Upper lobe of right lung (tissue), 1 donor: Measurements from ENCODE around the gene GLT6D1. TPM values are rescaled to one million over a fixed set of nuclear protein-coding genes. Genes with fewer than 3 reads are reported as not detected.

Experiments
- ATAC-seq: fragments of 200-7000 bp; cut with Tn5 transposase; one replicate; pipeline ENCODE4 v1.9.1; 2020; ENCODE audit warnings: mild to moderate bottlenecking, moderate library complexity
- DNase-seq: peaks from one replicate; pipeline ENCODE4 v3.0.0-alpha.2; 2020
- H3K27ac ChIP-seq: fragments of 200-600 bp; one replicate; pipeline ENCODE4 v1.8.0; 2022
- H3K27me3 ChIP-seq: fragments of 200-600 bp; one replicate; pipeline ENCODE4 v1.8.0; 2022; ENCODE audit warnings: mild to moderate bottlenecking
- H3K36me3 ChIP-seq: fragments of 200-600 bp; one replicate; pipeline ENCODE4 v1.8.0; 2022
- H3K4me1 ChIP-seq: fragments of 200-600 bp; one replicate; pipeline ENCODE4 v1.8.0; 2022
- H3K4me3 ChIP-seq: fragments of 200-600 bp; one replicate; pipeline ENCODE4 v1.8.0; 2022; ENCODE audit warnings: mild to moderate bottlenecking
- H3K9me3 ChIP-seq: fragments of 200-600 bp; one replicate; pipeline ENCODE4 v1.8.0; 2022
- intact Hi-C: fragments of 100-400 bp; cut with DNase I; formaldehyde crosslinking; loops from one replicate; pipeline ENCODE4 v1.11.0; 2022
- long read RNA-seq: library from polyadenylated mRNA; unstranded; transcript quantifications from one replicate; pipeline ENCODE4 v2.0.0, GENCODE V29; 2021
- total RNA-seq: library from RNA; stranded (reverse); fragmentation: NEBNext Ultra II Directional; extraction: Animal tissue kit (Norgen Biotek cat#: 25700); gene quantifications from one replicate; pipeline ENCODE4 v1.2.1, GENCODE V29; 2021
- TF ChIP-seq, protein P1 (sequence below): fragments of 200-600 bp; IDR thresholded peaks from one replicate; pipeline ENCODE4 v1.8.0; 2022; ENCODE audit warnings: antibody characterized with exemption
- donor health status: DM: no; HTN: yes; CAD: no; lungs with severe emphysema.

Gene GLT6D1, protein sequence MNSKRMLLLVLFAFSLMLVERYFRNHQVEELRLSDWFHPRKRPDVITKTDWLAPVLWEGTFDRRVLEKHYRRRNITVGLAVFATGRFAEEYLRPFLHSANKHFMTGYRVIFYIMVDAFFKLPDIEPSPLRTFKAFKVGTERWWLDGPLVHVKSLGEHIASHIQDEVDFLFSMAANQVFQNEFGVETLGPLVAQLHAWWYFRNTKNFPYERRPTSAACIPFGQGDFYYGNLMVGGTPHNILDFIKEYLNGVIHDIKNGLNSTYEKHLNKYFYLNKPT
- total RNA-seq, result not detected
- long read RNA-seq, result 0 reads

DNA sequence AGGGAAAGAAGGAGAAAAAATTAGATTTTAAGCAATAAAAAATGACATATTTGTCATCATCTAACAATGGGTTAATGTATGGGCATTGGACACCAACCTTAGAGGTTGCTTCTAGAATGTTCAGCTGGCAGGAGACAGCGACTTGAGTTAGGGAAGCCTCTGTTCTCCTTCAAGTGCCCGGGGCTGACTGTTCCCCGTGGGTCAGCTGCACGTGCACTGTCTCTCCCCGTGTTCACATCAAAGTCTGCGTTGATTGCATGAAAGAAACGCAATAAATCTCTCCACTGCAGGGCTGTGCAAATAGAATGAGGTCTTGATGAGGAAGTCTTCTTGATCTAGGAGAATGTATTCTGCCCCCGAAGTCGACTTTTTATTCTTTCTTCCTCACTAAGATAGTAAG lies at the start of gene GLT6D1:
GLT6D1 (minus strand) TSS at position 345 of the 400 bp plus-strand sequence. CDS start 353 bp downstream, outside the sequence.
- TF ChIP-seq, protein P1, sequence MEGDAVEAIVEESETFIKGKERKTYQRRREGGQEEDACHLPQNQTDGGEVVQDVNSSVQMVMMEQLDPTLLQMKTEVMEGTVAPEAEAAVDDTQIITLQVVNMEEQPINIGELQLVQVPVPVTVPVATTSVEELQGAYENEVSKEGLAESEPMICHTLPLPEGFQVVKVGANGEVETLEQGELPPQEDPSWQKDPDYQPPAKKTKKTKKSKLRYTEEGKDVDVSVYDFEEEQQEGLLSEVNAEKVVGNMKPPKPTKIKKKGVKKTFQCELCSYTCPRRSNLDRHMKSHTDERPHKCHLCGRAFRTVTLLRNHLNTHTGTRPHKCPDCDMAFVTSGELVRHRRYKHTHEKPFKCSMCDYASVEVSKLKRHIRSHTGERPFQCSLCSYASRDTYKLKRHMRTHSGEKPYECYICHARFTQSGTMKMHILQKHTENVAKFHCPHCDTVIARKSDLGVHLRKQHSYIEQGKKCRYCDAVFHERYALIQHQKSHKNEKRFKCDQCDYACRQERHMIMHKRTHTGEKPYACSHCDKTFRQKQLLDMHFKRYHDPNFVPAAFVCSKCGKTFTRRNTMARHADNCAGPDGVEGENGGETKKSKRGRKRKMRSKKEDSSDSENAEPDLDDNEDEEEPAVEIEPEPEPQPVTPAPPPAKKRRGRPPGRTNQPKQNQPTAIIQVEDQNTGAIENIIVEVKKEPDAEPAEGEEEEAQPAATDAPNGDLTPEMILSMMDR, result no peak
- H3K4me1 ChIP-seq, result no peaks in the 10 kb centered on the region
- no peak within 1 kb of the TSS for H3K4me3 ChIP-seq
- H3K36me3 ChIP-seq, result no peaks in the 10 kb centered on the region
- ATAC-seq, result no peak
- intact Hi-C loops, result no loop called here
- peaks cover 13% of the 10 kb centered on the region for H3K27me3 ChIP-seq
- DNase-seq, result no peak
- no peaks in the 10 kb centered on the region for H3K9me3 ChIP-seq
- no peak within 1 kb of the TSS for H3K27ac ChIP-seq

DNA sequence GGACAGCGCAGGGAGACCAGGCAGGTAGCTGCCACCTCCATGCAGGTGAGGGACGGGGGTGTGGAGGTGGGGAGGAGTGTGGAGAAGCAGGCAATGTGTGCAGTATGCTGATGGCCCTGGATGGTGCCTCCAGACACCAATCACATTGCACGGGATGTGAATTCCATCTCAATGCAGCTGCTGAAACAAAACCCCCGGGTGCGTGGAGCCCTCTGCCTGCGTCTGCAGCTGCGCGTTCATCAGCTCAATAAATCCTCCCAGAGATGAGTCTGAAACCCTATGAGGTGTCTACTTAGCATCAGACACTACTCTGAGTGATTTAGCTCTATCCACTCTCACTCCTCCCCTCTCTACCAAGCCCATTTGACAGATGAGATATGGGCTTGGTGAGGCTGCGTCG lies 49.7 kb upstream of the GLT6D1 start:
- Histone ChIP-seq H3K27me3 (peaks cover 10% of the 10 kb centered on the region), H3K4me1 (no peaks in the 10 kb centered on the region), H3K9me3 (no peaks in the 10 kb centered on the region), H3K36me3 (no peaks in the 10 kb centered on the region), H3K27ac (no peak overlapping the region), H3K4me3 (no peak overlapping the region)
- DNase-seq (no peak), ATAC-seq (no peak)
- TF ChIP-seq, protein P1, result no peak
- intact Hi-C loops, result no loop called here

DNA sequence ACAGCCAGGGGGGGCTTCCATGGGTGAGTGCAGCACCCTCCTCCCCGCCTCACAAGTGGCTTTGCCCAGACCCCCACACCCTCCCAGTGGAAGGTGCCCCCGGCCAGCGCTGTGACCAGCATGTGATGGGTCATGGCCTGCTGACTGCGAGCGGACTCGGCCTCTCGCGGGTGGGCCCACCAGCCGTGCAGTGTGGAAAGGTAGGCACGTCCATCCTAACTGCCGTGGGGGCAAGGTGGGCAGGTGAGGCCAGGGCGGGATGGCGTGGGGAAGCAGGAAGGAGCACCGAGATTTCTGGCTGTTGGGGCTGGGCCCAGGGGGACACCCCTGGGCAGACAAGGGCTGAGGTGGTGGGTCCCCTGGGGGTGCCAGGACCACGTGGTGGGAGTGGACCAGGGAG lies 47.9 kb upstream of the GLT6D1 start:
- intact Hi-C loops, result no loop called here
- no peak for ATAC-seq
- Histone ChIP-seq H3K27me3 (peaks cover 22% of the 10 kb centered on the region), H3K4me3 (no peak overlapping the region), H3K36me3 (no peaks in the 10 kb centered on the region), H3K27ac (no peak overlapping the region), H3K9me3 (no peaks in the 10 kb centered on the region), H3K4me1 (no peaks in the 10 kb centered on the region)
- no peak for DNase-seq
- TF ChIP-seq, protein P1, result no peak

DNA sequence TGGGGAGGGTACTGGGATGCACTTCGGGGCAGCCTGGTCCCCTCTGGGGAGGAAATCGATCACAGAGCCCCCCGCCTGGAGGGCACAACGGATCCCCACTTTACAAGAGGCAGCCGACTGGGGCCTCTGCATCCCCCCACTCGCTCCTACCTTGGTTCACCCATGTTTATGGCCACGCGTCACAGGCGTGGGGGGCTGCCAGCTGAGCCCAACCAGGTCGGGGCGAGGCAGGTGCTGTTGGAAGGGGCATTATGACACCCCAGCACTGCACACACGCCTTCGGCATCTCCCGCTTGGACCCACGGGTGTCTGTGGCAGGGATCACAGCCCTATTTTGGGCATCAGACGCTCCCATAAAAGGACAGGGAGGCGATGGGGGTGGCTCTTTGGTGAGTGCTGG lies 45.4 kb upstream of the GLT6D1 start:
- no peaks in the 10 kb centered on the region for H3K36me3 ChIP-seq
- no peaks in the 10 kb centered on the region for H3K4me1 ChIP-seq
- no peak overlapping the region for H3K27ac ChIP-seq
- no peaks in the 10 kb centered on the region for H3K9me3 ChIP-seq
- TF ChIP-seq, protein P1, result no peak
- H3K27me3 ChIP-seq, result peaks cover 38% of the 10 kb centered on the region
- DNase-seq (no peak), ATAC-seq (no peak)
- no peak overlapping the region for H3K4me3 ChIP-seq
- intact Hi-C loops, result no loop called here

DNA sequence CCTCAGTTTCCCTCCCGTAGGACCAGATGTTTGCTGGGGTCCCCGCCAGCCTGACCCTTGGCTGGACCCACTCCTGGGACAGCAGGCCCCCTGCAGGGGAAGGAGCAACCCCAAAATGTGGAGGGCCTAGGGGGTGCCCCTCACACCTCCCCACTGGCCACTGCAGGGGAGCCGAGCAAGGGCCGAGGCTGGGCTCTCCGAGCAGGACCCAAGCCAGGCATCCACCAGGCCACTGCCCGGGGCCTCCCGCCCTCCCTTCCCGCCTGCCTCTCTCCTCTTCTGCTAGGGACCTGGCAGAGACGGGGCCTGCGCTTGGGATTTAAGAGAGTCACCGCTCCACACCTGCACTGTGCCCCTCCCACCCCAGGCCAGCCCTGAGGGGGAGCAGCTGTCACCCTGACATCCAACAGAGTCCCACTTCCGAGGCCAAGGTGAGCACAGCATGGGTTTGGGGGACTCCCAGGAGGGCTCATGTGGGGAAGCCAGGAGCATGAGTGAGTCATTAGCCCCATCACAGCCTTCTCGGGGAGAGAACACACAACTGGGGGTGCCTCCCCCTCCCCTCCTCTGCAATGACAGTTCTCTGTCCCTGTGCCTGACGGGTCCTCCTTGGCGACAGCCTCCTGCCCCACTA lies 44.2 kb upstream of the GLT6D1 start:
- TF ChIP-seq, protein P1, result no peak
- ATAC-seq (no peak), DNase-seq (no peak)
- intact Hi-C loops, result no loop called here
- Histone ChIP-seq H3K27me3 (peaks cover 38% of the 10 kb centered on the region), H3K4me3 (no peak overlapping the region), H3K9me3 (no peaks in the 10 kb centered on the region), H3K27ac (no peak overlapping the region), H3K36me3 (no peaks in the 10 kb centered on the region), H3K4me1 (no peaks in the 10 kb centered on the region)
